ENCODE results near the gene GTF3C1. TPM values are rescaled to one million over a fixed set of nuclear protein-coding genes. Genes with fewer than 3 reads are reported as not detected.

GTF3C1 gene
- polyA plus RNA-seq, 1 donor = 41.4 TPM

- H3K4me3 ChIP-seq (ENCODE audit: low read length) = no peak overlapping the region
- no peaks in the 10 kb centered on the region for H3K27me3 ChIP-seq (ENCODE audit: control insufficient read depth, insufficient read depth, low read length)
- no peak overlapping the region for H3K27ac ChIP-seq (ENCODE audit: low read length)
- no peaks in the 10 kb centered on the region for H3K9me3 ChIP-seq (ENCODE audit: control insufficient read depth, low read depth, low read length)
- no peaks in the 10 kb centered on the region for H3K36me3 ChIP-seq (ENCODE audit: control insufficient read depth, insufficient read depth, low read length)
- no peak for DNase-seq
- no CpG with 5 or more reads among the region's 16 CpGs for WGBS (ENCODE audit: insufficient coverage, low lambda C conversion rate)
- no peaks in the 10 kb centered on the region for H3K4me1 ChIP-seq (ENCODE audit: control insufficient read depth, insufficient read depth, low read length)
Observed at GRCh38 chr16:27429981-27430441, 119.7 kb downstream of the GTF3C1 start.

GRCh38 chr16:27429330-27429871, 120.3 kb downstream of the GTF3C1 start:
- WGBS (ENCODE audit: insufficient coverage, low lambda C conversion rate) = no CpG with 5 or more reads among the region's 11 CpGs

GRCh38 chr16:27428026-27428785, 121.5 kb downstream of the GTF3C1 start:
- Histone ChIP-seq H3K4me1 (ENCODE audit: control insufficient read depth, insufficient read depth, low read length) (no peaks in the 10 kb centered on the region), H3K27ac (ENCODE audit: low read length) (no peak overlapping the region), H3K27me3 (ENCODE audit: control insufficient read depth, insufficient read depth, low read length) (no peaks in the 10 kb centered on the region), H3K36me3 (ENCODE audit: control insufficient read depth, insufficient read depth, low read length) (no peaks in the 10 kb centered on the region), H3K4me3 (ENCODE audit: low read length) (no peak overlapping the region), H3K9me3 (ENCODE audit: control insufficient read depth, low read depth, low read length) (no peaks in the 10 kb centered on the region)
- no peak for DNase-seq
- no CpG with 5 or more reads among the region's 4 CpGs for WGBS (ENCODE audit: insufficient coverage, low lambda C conversion rate)

More at GRCh38 chr16:27429330-27429871, 120.3 kb downstream of the GTF3C1 start:
- Histone ChIP-seq H3K27ac (ENCODE audit: low read length) (no peak overlapping the region), H3K27me3 (ENCODE audit: control insufficient read depth, insufficient read depth, low read length) (no peaks in the 10 kb centered on the region), H3K9me3 (ENCODE audit: control insufficient read depth, low read depth, low read length) (no peaks in the 10 kb centered on the region), H3K36me3 (ENCODE audit: control insufficient read depth, insufficient read depth, low read length) (no peaks in the 10 kb centered on the region), H3K4me3 (ENCODE audit: low read length) (no peak overlapping the region), H3K4me1 (ENCODE audit: control insufficient read depth, insufficient read depth, low read length) (no peaks in the 10 kb centered on the region)
- no peak for DNase-seq

GRCh38 chr16:27427538-27427937, 122.2 kb downstream of the GTF3C1 start:
- no peaks in the 10 kb centered on the region for H3K36me3 ChIP-seq (ENCODE audit: control insufficient read depth, insufficient read depth, low read length)
- no peaks in the 10 kb centered on the region for H3K27me3 ChIP-seq (ENCODE audit: control insufficient read depth, insufficient read depth, low read length)
- no CpG with 5 or more reads among the region's 5 CpGs for WGBS (ENCODE audit: insufficient coverage, low lambda C conversion rate)
- no peaks in the 10 kb centered on the region for H3K4me1 ChIP-seq (ENCODE audit: control insufficient read depth, insufficient read depth, low read length)
- H3K9me3 ChIP-seq (ENCODE audit: control insufficient read depth, low read depth, low read length) = no peaks in the 10 kb centered on the region
- no peak for DNase-seq
- no peak overlapping the region for H3K4me3 ChIP-seq (ENCODE audit: low read length)
- H3K27ac ChIP-seq (ENCODE audit: low read length) = no peak overlapping the region

DNA sequence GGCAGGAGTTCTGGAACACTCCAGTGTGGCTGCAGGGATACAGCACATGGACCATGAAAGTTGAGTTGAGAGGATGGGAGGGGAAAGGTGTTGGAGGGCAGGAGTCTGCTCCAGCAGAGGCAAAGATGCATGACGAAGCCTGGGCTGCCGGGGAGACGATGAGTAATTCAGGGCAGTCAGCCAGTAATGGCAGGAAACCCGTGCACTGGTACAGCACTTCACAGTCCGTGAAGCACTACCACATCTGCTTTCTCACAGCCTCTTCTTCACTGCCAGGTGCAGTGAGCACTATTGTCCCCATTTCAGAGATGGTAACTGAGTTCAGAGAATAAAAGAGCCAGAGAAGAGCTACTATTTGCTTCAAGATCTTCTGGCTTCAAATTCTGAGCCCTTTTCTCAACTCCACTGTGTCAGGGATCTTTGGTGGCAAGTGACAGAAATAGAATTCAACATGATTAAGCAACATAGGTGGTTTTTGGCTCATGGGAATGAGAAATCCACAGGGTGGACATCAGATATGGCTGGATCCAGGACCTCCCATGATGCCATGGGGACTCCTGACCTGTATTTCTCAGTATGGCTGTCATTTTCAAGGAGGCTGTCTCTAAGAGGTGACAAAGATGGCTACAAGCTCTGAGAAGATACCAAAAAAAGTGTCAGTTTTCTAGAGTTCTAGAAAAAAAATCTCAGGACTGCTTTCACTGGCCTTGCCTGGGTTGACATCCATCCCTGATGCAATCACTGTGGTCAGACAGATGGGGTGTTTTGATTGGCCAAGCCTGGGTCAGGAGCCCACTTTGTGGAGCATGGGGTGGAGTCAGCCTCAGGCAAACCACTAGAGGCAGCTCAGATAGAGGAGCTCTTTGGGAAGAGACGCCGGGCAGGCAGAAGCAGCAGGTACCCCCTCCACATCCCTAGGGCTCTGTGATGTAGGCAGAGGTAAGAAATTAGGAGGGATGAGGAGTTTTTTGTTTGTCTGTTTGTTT, 123.0 kb downstream of the GTF3C1 start:
- Histone ChIP-seq H3K36me3 (ENCODE audit: control insufficient read depth, insufficient read depth, low read length) (no peaks in the 10 kb centered on the region), H3K4me1 (ENCODE audit: control insufficient read depth, insufficient read depth, low read length) (no peaks in the 10 kb centered on the region), H3K9me3 (ENCODE audit: control insufficient read depth, low read depth, low read length) (no peaks in the 10 kb centered on the region), H3K27ac (ENCODE audit: low read length) (no peak overlapping the region), H3K27me3 (ENCODE audit: control insufficient read depth, insufficient read depth, low read length) (no peaks in the 10 kb centered on the region), H3K4me3 (ENCODE audit: low read length) (no peak overlapping the region)
- WGBS (ENCODE audit: insufficient coverage, low lambda C conversion rate) = no CpG with 5 or more reads among the region's 7 CpGs
- DNase-seq = no peak

DNA sequence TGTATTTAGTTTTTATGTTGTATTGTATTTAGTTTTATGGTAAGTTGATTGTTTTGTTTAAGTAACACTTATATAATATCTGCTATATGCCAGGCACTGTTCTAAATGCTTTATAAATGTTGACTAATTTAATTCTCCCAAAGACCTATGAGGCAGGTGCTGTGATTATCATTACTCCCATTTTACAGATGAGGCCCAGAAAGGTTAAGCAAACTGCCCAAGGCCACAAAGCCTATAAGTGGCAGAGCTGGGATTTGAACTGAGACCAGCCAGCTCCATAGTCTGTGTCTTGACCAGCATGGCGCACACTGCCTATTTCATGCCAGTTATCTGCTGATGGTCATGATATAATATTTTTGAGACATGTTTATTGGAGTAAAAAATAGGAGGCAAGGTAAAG, 123.8 kb downstream of the GTF3C1 start:
- Histone ChIP-seq H3K36me3 (ENCODE audit: control insufficient read depth, insufficient read depth, low read length) (no peaks in the 10 kb centered on the region), H3K9me3 (ENCODE audit: control insufficient read depth, low read depth, low read length) (no peaks in the 10 kb centered on the region), H3K27ac (ENCODE audit: low read length) (no peak overlapping the region), H3K27me3 (ENCODE audit: control insufficient read depth, insufficient read depth, low read length) (no peaks in the 10 kb centered on the region), H3K4me3 (ENCODE audit: low read length) (no peak overlapping the region), H3K4me1 (ENCODE audit: control insufficient read depth, insufficient read depth, low read length) (no peaks in the 10 kb centered on the region)
- no peak for DNase-seq
- no CpG with 5 or more reads among the region's 1 CpG for WGBS (ENCODE audit: insufficient coverage, low lambda C conversion rate)

DNA sequence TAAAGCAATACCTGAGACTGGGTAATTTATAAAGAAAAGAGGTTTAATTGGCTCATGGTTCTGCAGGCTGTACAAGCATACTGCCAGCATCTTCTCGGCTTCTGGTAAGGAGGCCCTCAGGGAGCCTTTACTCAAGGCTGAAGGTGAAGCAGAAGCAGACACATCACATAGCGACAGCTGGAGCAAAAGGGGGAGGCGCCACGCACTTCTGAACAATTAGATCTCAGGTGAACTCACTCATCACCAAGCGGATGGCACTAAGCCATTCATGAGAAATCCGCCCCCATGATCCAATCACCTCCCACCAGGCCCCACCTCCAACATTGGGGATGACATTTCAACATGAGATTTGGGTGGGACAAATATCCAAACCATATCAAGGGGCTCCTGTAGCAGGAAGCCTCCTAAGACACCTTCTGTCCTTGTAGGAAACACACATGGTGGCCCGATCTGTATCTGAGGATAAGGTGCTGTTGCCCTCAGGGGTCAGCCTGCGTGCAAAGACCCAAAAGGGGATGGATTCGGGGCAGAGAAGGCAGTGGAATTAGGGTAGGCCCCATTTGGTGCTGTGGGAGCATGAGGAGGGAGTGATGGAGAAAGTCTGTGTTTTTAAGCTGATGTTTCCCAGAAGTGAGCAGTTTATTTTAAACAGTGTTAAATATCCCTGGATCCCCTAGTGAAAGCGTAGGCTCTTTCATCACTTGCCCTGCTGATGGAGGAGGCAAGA, 124.8 kb downstream of the GTF3C1 start:
- Histone ChIP-seq H3K36me3 (ENCODE audit: control insufficient read depth, insufficient read depth, low read length) (no peaks in the 10 kb centered on the region), H3K27me3 (ENCODE audit: control insufficient read depth, insufficient read depth, low read length) (no peaks in the 10 kb centered on the region), H3K4me1 (ENCODE audit: control insufficient read depth, insufficient read depth, low read length) (no peaks in the 10 kb centered on the region), H3K4me3 (ENCODE audit: low read length) (no peak overlapping the region), H3K27ac (ENCODE audit: low read length) (no peak overlapping the region), H3K9me3 (ENCODE audit: control insufficient read depth, low read depth, low read length) (no peaks in the 10 kb centered on the region)
- DNase-seq = no peak
- no CpG with 5 or more reads among the region's 10 CpGs for WGBS (ENCODE audit: insufficient coverage, low lambda C conversion rate)

DNA sequence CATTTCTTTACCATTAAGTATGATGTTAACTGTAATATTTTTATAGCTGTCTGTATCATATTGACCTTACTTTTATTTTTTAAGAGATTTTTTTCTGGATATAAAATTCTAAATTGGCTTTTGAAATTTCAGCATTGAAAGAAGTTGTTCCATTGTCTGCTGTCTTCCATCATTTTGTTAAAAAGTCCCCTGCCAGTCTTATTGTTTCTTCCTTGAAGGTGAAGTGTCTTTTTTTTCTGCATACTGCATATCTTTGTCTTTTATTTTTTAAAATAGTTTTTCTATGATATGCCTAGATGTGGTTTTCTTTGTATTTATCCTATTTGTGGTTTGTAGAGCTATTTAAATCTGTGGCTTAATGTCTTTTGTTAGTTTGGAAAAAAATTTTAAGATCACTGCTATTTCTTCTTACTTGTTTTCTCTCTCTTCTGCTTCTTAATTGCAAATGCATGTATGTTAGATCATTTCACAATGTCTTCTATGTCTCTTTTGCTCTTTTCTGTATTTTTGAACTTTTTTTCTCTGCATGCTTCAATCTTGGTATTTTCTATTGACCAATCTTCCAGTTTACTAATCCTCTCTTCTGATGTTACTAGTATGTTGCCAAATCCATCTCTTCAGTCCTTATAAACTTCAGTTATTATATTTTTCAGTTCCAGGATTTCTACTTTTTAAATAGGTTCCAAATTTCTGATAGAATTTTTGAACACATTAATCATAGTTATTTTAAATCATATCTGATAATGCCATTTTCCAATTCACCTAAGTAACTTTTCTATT, 127.6 kb downstream of the GTF3C1 start:
- H3K27ac ChIP-seq (ENCODE audit: low read length) = no peak overlapping the region
- H3K36me3 ChIP-seq (ENCODE audit: control insufficient read depth, insufficient read depth, low read length) = no peaks in the 10 kb centered on the region
- H3K4me1 ChIP-seq (ENCODE audit: control insufficient read depth, insufficient read depth, low read length) = no peaks in the 10 kb centered on the region
- H3K9me3 ChIP-seq (ENCODE audit: control insufficient read depth, low read depth, low read length) = no peaks in the 10 kb centered on the region
- H3K4me3 ChIP-seq (ENCODE audit: low read length) = no peak overlapping the region
- H3K27me3 ChIP-seq (ENCODE audit: control insufficient read depth, insufficient read depth, low read length) = no peaks in the 10 kb centered on the region
- DNase-seq = no peak

GRCh38 chr16:27417047-27417671, 132.6 kb downstream of the GTF3C1 start:
- H3K4me1 ChIP-seq (ENCODE audit: control insufficient read depth, insufficient read depth, low read length) = no peaks in the 10 kb centered on the region
- H3K9me3 ChIP-seq (ENCODE audit: control insufficient read depth, low read depth, low read length) = no peaks in the 10 kb centered on the region
- 92% methylated on average over 1 of the region's 4 CpGs for WGBS (ENCODE audit: insufficient coverage, low lambda C conversion rate)
- H3K27ac ChIP-seq (ENCODE audit: low read length) = no peak overlapping the region
- no peak for DNase-seq
- peaks cover 2% of the 10 kb centered on the region for H3K27me3 ChIP-seq (ENCODE audit: control insufficient read depth, insufficient read depth, low read length)
- H3K4me3 ChIP-seq (ENCODE audit: low read length) = no peak overlapping the region
- H3K36me3 ChIP-seq (ENCODE audit: control insufficient read depth, insufficient read depth, low read length) = no peaks in the 10 kb centered on the region
